Measurements from ENCODE around the gene MUTYH. TPM values are rescaled to one million over a fixed set of nuclear protein-coding genes. Genes with fewer than 3 reads are reported as not detected.

MUTYH gene
- total and polyA plus RNA-seq, 2 of the 8 experiments (the other 6 are each of a cell fraction or from before 2014, with no cell fraction given): 51.9 to 65.7 TPM

GRCh38 chr1:45303520-45304310, 36.5 kb downstream of the MUTYH start (continued):
- TF ChIP-seq CTCF (IDR thresholded peaks at IDR 0.05; ENCODE audit: control extremely low read depth in 1 of 3, insufficient read depth in 1 of 3, low read depth in 1 of 3, low read length in 3 of 3) (peak; percentile 61 to 85 (median 74)), RAD21 (IDR thresholded peaks at IDR 0.05 in 1 of 2, conservative IDR thresholded peaks at IDR 0.05 in 1 of 2; ENCODE audit: low read depth in 2 of 2, low read length in 2 of 2) (peak; percentile 58 to 64), YY1 (IDR thresholded peaks at IDR 0.05; ENCODE audit: low read depth, low read length) (0 out of 2 replicates have a peak, but pooled peaks have one; percentile 5), NANOG (IDR thresholded peaks at IDR 0.05; ENCODE audit: insufficient read depth, low read depth, low read length, poor library complexity, severe bottlenecking) (no peak), SRF (IDR thresholded peaks at IDR 0.05; ENCODE audit: low read depth, low read length) (0 out of 2 replicates have a peak, but pooled peaks have one; percentile 7), TCF12 (IDR thresholded peaks at IDR 0.05; ENCODE audit: low read depth, low read length) (no peak), TAF7 (optimal IDR thresholded peaks at IDR 0.05; ENCODE audit: borderline replicate concordance, low read depth, low read length) (no peak), EP300 (IDR thresholded peaks at IDR 0.05; ENCODE audit: borderline replicate concordance in 1 of 2, low read depth in 2 of 2, low read length in 2 of 2) (no peak), E2F6 (IDR thresholded peaks at IDR 0.05) (no peak; the same call in 1 of the 2 replicates), KDM4A (IDR thresholded peaks at IDR 0.05; ENCODE audit: low read depth, low read length, severe bottlenecking) (peak; percentile 57), CTBP2 (IDR thresholded peaks at IDR 0.05; ENCODE audit: borderline replicate concordance, insufficient read depth, insufficient read length, low read length) (no peak), BACH1 (IDR thresholded peaks at IDR 0.05; ENCODE audit: low read length) (no peak), SIRT6 (IDR thresholded peaks at IDR 0.05; ENCODE audit: low read length) (no peak), SP4 (IDR thresholded peaks at IDR 0.05; ENCODE audit: low read length) (0 out of 2 replicates have a peak, but pooled peaks have one; percentile 13), KDM5A (IDR thresholded peaks at IDR 0.05; ENCODE audit: low read length) (no peak), CBX5 (IDR thresholded peaks at IDR 0.05; ENCODE audit: low read depth, low read length) (no peak), BRCA1 (IDR thresholded peaks at IDR 0.05; ENCODE audit: low read depth, low read length) (no peak), RNF2 (IDR thresholded peaks at IDR 0.05; ENCODE audit: borderline replicate concordance, low read depth, low read length, missing control alignments, poor library complexity, severe bottlenecking) (no peak), MAFK (IDR thresholded peaks at IDR 0.05; ENCODE audit: low read depth, low read length) (no peak)
